Coronary artery (tissue), 2 donors: Measurements from ENCODE around the gene MAP4K5.

Source experiments
- DNase-seq: peaks from one replicate; pipeline ENCODE4 v3.0.0-alpha.2; 2017; ENCODE audit warnings: low spot score
- H3K27ac ChIP-seq, 2 donors: fragments of 200-600 bp; sonication (generic); one replicate each; pipeline ENCODE4 v1.5.1; 2016 to 2019
- H3K4me3 ChIP-seq: fragments of 200-600 bp; sonication (generic); 2 replicates; pipeline ENCODE4 v1.5.1; 2016; ENCODE audit warnings: mild to moderate bottlenecking, moderate library complexity
- CTCF ChIP-seq: fragments of 200-600 bp; sonication (generic); IDR thresholded peaks from one replicate; pipeline ENCODE4 v1.5.1; 2019; ENCODE audit warnings: antibody characterized with exemption

Gene MAP4K5

GRCh38 chr14:50395448-50395847 lies 136.9 kb downstream of the MAP4K5 start:
- DNase-seq: no peak
- no peak for TF ChIP-seq CTCF
- H3K4me3 ChIP-seq: peak overlapping the region; percentile 76
- no peak overlapping the region for H3K27ac ChIP-seq

GRCh38 chr14:50394713-50395112 lies 137.7 kb downstream of the MAP4K5 start:
- H3K27ac ChIP-seq: no peak overlapping the region
- H3K4me3 ChIP-seq: no peak overlapping the region
- no peak for DNase-seq
- TF ChIP-seq CTCF: no peak

- no peak for TF ChIP-seq CTCF
- DNase-seq: no peak
- Histone ChIP-seq H3K27ac (no peak overlapping the region), H3K4me3 (no peak overlapping the region)
Observed at GRCh38 chr14:50389668-50390441, 142.5 kb downstream of the MAP4K5 start.

- Histone ChIP-seq H3K4me3 (no peak overlapping the region), H3K27ac (no peak overlapping the region)
- TF ChIP-seq CTCF: no peak
- no peak for DNase-seq
Observed at GRCh38 chr14:50388256-50388931, 144.0 kb downstream of the MAP4K5 start.

- no peak for DNase-seq
- no peak for TF ChIP-seq CTCF
- Histone ChIP-seq H3K27ac (no peak overlapping the region), H3K4me3 (no peak overlapping the region)
Observed at GRCh38 chr14:50387548-50387947, 144.8 kb downstream of the MAP4K5 start.

- no peak for TF ChIP-seq CTCF
- no peak overlapping the region for H3K27ac ChIP-seq
- no peak overlapping the region for H3K4me3 ChIP-seq
- no peak for DNase-seq
Observed at GRCh38 chr14:50383618-50384225, 148.6 kb downstream of the MAP4K5 start.
